Fibroblast of pulmonary artery (primary cell): Measurements from ENCODE around the gene MAD2L1.
A peak's percentile ranks its signal among the peaks of the same experiment; 100 is the strongest.
"Not testable (repeated sequence)": the region's sequence is repeated elsewhere in the genome, so short reads cannot be mapped to it uniquely, and the experiment has no call there.

Experiments used
- DNase-seq: peaks from one replicate; pipeline ENCODE4 v3.0.0-alpha.2; 2010; ENCODE audit warnings: low read depth
- H3K4me3 ChIP-seq: replicated peaks from 2 replicates; pipeline ENCODE4 v1.5.1; 2011; ENCODE audit warnings: low read depth, mild to moderate bottlenecking, control low read depth, low read length, moderate library complexity
- TF ChIP-seq, protein P1 (sequence below): IDR thresholded peaks from 2 replicates; pipeline ENCODE4 v1.5.1; 2011; ENCODE audit warnings: mild to moderate bottlenecking, control low read depth, low read length, inconsistent platforms; ENCODE audit errors: missing control alignments

Gene MAD2L1

DNA sequence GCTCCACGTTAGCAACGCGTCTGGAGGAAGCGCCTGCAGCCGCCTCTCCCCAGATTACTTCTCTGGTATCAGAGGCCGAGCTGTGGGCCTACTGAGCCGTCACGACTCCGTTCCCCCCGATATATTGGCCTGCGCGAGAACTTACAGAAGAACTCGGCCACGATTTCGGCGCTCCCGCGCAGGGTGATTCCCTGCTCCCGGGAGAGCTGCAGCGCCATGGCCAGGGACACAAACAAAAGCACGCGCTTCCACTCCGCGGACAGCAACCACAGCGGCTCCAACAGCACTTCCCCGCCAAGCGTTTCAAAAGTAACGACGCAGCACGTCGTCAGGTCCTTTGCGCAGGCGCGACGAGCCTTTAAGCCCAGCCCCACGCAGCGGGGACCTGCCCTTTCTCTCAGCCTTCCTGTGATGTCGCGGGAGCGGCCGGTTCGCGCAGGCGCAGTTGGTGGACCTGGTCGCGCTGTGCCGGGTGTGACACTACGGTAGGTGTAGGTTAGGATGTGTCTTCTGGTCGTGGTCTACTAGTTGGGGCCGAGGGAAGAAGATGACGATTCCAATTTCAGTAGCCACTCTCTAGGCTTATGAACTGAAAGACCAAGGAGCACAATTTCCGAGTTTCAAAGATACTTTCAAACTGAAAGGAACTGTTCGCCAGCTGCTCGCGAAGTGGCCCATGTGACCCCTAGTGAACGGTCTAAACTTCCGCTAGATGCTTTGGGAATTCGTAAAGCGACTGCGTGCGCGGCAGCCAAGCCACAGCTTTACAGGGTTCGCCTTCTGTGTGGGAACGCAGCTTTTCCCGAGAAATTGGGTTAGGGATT is at the start of gene MAD2L1:
Gene MAD2L1 (minus strand): TSS at position 332 of the 824 bp plus-strand sequence. CDS start 114 bp downstream, at position 218.
- TF ChIP-seq, protein P1, sequence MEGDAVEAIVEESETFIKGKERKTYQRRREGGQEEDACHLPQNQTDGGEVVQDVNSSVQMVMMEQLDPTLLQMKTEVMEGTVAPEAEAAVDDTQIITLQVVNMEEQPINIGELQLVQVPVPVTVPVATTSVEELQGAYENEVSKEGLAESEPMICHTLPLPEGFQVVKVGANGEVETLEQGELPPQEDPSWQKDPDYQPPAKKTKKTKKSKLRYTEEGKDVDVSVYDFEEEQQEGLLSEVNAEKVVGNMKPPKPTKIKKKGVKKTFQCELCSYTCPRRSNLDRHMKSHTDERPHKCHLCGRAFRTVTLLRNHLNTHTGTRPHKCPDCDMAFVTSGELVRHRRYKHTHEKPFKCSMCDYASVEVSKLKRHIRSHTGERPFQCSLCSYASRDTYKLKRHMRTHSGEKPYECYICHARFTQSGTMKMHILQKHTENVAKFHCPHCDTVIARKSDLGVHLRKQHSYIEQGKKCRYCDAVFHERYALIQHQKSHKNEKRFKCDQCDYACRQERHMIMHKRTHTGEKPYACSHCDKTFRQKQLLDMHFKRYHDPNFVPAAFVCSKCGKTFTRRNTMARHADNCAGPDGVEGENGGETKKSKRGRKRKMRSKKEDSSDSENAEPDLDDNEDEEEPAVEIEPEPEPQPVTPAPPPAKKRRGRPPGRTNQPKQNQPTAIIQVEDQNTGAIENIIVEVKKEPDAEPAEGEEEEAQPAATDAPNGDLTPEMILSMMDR: no peak
- DNase-seq: peak; percentile 99
- peak within 1 kb of the TSS; percentile 57 for H3K4me3 ChIP-seq

DNA sequence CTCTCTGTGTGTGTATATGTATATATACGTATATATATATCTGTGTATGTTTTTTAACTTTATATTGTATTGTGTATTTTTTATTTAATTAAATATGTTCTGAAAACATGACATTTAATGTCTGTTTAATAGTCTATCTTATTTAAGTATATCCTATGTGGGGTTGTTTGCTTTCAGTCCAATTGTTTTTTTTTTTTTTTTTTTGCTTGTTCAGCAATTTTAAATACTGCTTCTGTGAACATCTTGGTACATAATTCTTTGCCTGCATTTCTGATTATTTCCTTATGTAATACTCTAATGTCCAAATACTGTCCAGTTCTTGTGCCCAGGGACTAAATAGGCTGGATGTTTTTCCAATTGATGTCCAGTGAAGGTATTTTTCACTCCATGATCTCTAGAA is 45.1 kb upstream of the MAD2L1 start:
- DNase-seq: no peak
- H3K4me3 ChIP-seq: no peak overlapping the region
- TF ChIP-seq, protein P1: no peak

DNA sequence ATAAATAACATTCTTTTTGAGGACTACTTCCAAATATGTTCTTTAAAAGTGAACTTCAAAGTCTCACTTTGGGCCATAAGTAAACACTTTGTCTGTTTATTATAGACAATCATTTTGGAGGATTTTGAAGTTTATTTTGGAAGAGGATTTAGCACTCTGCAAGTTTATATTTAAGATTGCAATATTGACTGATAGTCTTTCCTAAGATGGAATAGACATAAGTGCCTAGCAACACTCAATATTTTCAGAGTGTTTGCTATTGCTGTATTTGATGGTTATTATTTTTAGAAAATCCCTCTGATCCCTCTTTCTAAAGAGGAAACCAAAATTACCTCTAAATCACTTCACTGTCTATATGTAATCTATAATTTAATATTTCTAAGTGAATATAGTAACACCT is 42.8 kb upstream of the MAD2L1 start:
- no peak for DNase-seq
- no peak overlapping the region for H3K4me3 ChIP-seq
- TF ChIP-seq, protein P1: no peak

DNA sequence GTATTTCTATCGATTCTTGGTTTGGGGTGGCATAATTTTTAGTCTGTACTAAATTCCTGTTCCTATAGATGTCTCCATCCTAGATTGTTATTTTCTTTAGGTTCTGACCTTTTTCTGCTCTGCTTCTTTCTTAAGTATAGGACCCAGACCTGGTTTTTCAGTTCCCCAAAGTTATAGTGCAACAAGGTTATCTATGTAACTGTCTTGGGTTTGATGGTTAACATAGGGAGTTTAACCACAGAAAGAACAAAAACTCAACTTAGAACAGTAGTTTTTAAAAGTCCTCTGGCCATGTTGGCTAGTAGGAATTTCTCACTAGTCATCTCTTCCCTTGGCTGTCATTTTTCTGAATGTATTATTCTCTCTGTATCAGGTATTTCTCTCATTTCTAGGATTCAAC is 38.8 kb upstream of the MAD2L1 start:
- TF ChIP-seq, protein P1: no peak
- H3K4me3 ChIP-seq: no peak overlapping the region
- no peak for DNase-seq

DNA sequence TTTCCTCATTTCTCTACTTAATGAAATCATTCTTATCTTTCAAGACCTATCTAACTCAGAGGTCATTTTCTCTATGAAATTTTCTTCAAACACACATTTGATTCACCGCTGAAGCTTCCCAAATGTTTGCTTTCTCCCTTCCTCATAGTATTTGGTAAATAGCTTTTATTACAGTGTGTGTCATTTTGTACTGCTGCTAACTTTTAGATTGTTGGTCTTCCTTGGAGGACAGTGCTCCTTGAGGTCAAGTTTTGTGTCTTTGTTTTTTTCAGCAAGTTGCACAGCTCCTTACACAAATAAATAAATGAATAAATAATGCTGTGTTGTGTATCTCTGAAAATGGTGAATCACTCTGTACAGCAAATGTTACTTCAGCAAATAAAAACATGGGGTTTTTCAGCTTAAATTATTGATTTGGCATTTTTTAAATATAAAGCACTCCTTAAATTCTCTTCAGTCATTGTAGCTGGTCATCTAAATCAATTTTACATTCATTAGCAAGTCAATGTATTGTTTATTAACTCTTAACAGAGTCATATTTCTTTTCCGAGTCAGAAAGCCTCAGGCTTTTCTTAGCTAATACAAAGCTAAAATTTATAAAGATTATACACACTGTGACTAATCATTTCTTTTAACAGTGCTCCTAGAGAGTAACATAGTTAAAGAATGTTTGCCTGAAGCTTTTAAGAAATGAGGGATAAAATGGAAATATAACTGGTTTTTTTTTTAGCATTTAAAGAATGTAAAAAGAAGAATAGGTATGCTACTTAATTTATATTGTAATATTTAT is 30.1 kb upstream of the MAD2L1 start:
- H3K4me3 ChIP-seq: no peak overlapping the region
- no peak for DNase-seq
- TF ChIP-seq, protein P1: no peak

DNA sequence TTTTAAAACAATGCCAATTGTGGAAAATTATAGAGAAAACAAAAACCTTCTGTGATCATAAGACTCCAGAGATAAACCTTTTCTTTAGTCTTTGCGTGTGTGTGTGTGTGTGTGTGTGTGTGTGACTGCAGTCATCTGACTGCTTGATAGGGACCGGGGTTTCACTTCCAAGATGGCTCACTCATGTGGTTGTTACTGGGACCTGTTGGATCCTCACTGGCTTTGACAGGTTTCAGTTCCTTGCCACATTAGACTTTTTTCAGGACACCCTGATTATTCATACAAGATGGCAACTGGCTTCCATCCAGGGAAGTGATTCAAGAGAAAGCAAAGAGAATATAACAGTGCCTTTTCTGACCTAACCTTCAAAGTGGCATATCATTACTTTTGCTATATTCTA is 21.9 kb upstream of the MAD2L1 start:
- DNase-seq: no peak
- TF ChIP-seq, protein P1: no peak
- no peak overlapping the region for H3K4me3 ChIP-seq

DNA sequence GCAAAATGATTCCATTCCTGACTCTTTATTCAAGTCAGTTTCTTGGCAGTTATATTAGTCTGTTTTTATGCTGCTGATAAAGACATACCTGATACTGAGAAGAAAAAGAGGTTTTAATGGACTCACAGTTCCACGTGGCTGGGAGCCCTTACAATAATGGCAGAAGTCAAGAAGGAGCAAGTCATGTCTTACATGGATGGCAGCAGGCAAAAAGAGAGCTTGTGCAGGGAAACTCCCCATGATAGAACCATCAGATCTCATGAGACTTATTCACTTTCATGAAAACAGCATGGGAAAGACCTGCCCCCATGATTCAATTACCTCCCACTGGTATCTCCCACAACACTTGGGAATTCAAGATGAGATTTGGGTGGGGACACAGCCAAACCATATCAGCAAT is 21.4 kb upstream of the MAD2L1 start:
- H3K4me3 ChIP-seq, DNase-seq: not testable (repeated sequence)
